IPS-NIHi7 (cell line): Measurements from ENCODE around the gene NELL1.

Experiments
- DNase-seq: peaks from one replicate; pipeline ENCODE4 v3.0.0; 2012; ENCODE audit warnings: mixed read lengths; ENCODE audit errors: extremely low spot score

NELL1 gene

DNA sequence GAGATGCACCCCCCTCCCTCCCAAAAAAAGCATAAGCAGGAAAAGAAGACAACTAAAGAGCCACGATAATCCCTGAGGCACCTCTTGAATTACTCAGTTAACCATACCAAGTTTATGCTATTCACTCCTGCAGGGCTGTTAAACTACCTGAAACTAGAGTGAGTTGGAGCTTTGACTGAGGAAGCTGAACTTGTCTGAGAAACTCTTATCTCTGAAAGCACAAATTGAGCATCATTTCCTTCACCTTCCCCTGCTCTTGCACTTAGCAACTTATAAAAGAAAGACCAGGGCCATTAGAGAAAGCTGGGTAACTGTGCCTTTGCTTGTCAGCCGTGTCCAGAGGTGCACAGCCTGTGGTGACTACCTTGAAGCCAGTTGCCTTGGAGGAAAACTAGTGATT, 745.6 kb downstream of the NELL1 start:
- DNase-seq: no peak

DNA sequence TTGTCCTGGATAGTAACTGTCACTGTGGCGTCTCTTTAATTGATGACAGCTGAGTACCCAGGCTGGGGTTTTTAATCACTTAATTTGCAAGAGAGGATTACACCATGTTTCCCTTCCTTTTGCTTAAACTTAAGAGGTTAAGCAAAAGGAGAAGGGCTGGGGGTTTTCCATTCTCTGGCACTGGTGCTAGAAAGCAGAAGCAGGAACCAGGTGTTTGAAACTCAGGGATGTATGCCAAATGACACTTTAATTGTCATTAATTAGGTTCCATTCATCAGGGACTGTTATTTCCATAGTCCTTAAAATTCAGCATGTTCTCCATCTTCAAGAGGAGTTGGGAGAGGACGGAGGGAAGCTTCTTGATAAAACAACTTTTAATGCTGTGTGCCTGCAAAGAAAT, 746.2 kb downstream of the NELL1 start:
- no peak for DNase-seq

DNA sequence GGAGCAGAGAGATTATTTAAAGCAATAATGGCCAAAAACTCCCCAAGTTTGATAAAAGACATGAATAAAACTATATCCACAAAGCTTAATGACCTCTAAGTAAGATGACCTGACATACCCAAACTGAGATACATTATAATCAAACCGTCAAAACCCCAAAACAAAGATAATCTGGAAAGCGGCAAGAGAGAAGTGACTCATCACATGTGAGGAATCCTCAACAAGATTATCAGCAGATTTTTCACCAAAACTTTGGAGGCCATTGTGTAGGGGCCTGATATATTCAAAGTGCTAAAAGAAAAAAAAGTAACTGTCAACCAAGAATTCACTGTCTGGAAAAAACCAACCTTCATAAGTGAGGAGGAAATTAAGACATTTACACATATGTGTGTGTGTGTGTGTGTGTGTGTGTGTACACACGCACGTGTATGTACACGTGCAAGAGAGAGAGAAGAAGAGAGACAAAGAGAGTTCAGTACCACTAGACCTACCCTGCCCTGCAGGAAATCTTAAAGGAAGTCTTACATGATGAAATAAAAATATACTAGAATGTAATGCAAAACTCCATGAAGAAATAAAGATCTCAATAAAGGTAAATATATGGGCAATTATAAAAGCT, 752.4 kb downstream of the NELL1 start:
- DNase-seq: no peak

DNA sequence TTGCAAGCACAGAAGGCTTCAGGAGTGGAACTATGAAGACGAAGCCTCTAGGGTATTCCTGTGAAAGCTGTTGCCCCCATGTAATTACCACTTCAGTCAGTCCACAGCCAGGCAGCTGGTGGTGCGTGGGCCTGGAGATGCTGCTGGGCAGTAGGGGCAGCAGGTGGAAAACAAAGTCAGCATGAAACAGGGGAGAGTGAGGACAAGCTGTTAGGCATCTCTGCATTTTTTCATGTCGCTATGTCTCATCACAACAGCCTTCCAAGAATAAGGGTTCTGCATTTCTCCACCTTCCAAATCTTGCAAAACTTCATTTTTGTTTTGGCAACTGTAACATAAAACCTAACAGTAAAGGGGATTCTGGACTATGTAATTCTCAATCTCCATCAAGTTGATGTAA, 757.5 kb downstream of the NELL1 start:
- no peak for DNase-seq

DNA sequence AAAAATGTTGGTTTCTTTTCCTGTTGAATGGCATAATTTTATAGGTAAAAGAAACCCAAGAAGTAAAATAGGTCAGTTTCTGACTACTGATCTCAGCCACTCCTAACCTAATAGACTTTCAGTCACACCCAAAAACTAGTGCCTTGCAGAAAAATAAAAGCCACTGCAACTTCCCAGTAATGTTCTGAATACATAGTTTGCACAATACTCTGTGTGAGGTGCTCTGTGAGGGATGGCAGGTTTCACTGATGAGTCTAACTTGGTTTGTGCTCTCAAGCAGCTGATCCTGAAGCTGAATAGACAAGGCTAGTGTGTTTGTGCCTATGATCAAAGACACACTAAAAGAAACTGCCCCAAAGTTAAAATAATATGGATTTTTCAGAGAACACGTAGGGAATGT, 758.3 kb downstream of the NELL1 start:
- no peak for DNase-seq

DNA sequence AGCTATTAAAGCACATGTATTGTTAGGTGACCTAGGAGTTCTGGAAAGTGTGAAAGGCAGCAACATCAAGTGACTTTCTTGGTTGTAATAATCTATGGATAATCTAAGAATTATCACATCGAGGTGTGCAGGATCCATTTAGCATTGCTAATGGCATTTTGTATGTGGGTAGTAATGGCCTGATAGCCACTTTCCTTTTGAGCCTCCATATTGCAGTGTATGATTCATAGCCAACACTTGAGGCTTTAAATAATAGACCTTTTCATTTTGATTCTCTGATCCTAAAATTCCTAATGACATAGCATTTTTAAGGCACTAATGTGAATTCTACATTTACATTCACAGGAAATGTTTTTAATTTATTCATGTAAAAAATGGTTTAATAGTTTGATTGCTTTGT, 759.4 kb downstream of the NELL1 start:
- no peak for DNase-seq

DNA sequence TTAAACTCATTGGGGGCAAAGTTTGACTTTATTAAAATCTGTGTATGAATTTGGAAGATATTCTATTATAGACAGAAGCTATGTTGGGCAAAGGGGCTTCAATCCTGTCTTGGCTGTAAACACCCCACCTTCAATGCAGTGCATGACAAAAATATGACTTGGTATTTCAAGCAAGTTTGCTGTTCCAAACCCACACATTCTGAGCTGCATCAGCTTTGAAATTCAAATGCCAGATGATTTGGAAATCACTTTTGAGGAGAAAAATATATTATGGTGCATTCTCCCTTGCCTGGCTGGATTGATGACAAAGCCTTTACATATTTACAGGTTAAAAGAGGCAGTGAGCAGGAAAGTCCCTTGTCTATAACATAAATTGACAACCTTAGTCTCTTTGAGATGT, 760.0 kb downstream of the NELL1 start:
- no peak for DNase-seq

DNA sequence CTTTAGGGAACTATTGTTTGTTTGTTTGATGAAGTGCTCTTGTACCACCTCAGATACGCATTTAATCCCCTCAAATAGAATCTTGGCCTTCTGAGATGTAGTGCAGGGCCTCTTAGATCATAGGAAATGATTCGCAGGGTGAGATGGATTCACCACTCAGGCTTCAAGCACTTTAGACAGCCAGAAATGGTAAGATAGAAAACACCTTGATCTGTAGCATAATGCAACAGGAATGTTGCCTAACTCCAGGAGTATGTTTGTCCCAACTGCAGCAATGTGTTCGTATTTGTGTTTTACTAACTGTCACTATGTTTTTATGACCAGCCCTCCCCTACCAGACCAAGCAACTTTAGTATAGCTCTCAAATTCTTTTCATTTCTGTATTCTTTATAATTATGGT, 761.2 kb downstream of the NELL1 start:
- no peak for DNase-seq

DNA sequence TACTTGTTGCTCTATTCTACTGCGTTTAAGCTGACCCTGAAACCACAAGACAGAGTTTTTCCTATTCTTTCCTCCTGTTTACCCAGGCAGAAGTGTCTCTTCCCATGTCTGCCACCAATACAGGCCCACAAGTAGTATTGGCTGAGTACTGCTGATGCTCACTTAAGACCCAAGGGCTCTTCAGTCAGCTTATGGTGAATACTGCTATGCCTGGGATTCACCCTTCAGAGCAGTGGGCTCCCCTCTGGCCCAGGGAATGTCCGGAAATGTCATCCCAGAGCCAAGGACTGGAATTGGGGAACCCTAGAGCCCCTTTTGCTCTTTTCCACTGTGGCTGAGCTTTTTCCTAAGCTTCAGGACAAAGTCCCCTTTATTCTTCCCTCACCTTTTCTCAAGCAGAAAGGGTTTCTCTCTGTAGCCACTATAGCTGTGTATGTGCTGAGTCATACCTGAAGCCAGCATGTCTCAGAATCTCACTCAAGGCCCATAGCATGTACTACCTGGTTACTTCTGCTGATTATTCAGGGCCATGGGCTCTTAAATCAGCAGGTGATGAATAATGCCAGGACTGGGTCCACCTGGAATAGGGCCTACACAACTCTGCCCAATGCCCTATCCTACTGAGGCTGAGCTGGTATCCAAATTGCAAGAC, 777.7 kb downstream of the NELL1 start:
- DNase-seq: no peak

DNA sequence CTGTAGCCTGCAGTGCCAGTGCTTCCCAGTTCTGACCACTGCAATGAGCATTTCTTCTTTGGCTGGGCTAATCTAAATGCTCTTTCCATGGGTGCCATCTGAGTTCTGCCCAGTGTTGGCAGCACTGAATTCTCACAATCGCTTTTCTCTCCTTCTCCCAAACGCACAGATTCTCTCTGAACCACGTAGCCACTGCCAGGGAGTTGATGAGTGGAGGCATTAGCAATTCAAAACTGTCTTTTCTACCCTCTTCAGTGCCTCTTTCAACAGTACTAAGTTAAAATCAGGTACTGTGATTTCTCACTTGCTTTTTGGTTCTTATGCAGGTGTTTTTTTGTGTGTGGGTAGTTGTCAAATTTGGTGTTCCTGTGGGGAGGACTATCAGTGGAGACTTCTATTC, 778.5 kb downstream of the NELL1 start:
- no peak for DNase-seq

DNA sequence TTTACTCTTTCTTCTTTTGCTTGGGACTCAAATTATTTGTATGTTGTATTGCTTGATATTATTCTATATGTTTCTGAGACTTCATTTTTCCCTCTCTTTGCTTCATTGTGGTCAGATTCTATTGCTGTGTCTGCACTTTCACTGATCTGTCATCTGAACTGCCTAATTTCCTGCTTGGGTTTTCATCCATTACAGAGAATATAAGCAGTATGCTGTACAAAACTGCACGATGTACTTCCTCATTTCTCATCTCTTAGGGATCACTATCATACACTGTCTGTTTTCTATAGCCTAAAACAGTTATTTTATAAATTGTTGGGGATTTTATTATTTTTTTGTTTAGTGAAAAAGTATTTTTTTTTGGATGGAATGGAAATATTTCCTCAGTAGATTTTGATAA, 786.8 kb downstream of the NELL1 start:
- DNase-seq: no peak

DNA sequence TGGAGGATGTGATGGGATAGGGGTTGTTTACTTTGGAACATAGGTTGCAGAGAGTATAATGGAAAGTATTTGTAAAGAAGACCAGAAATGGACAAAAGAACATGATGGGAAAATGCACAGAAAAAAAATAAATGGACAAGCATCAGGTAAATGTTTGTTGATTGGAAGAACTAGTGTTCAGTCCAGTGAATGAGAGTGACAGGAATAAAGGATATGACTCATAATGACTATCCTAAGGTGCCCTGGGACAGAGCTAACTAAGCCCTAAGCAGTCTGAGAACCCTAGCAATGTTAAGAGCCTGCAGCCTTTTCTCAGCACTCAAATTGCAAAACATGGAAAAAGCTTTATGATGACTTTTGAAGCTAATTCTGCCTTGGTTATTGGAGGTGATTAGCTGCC, 790.7 kb downstream of the NELL1 start:
- DNase-seq: no peak

DNA sequence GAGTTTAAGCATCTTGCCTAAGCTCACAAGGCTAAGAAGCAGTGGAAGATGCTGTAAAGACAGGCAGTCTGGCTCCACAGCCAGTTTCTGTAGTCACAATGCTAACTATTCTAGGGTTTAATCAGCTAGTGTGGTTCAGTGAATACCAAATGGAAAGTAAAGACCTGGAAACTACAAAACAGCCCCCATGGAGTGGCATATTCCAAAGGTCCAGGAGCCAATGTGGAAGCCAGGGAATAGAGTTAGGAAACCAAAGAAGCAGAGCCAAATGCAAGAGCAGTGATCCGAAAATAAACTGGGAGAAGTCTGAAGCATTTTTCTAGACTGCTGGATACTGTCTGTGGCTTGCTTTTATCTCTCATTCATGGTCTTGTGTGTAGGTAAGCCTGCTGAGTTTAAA, 792.3 kb downstream of the NELL1 start:
- DNase-seq: no peak

DNA sequence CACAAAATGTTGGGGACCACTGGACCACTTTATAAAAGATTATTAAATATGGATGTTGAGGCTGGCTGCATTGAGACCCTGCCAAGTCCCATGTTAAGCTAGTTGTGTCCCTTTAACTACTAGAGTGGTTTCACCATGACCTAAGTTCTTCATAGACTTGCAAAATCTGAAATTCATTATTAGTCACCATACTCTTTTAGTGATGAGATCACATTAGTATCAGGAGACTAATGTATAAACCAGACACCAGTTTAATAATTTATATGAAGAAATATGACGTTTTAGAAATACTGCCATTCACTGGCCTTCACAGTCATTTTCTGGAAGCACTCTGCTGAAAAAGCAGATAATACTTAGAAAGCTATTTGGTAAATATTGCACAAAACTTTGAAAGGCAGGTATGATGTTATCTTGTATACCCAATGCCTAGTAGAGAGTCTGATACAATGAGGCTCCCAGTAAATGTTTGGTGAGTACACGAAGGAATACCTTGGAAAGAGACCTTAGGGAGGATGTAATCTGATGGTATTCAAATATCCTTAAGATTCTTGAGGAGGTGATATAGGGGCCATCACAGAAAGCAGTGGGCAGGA, 795.3 kb downstream of the NELL1 start:
- DNase-seq: no peak

DNA sequence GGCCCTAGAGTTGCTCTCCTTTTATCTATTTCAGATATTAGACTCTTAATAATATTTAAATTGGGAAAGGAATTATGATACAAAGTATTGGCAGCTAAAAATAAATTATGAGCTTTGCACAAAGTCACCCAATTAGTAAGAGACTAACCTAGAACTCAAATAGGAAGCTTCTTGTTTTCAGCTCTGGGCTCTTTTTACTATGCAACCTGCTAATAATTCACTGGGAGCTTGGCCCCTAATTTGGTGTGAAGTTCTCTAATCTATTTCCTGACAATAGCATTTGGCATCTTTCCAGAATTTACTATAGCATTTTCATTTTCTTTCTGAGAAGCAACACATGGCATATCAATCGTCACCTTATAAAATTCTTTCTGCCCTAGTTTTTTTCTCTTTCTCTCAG, 795.8 kb downstream of the NELL1 start:
- no peak for DNase-seq

DNA sequence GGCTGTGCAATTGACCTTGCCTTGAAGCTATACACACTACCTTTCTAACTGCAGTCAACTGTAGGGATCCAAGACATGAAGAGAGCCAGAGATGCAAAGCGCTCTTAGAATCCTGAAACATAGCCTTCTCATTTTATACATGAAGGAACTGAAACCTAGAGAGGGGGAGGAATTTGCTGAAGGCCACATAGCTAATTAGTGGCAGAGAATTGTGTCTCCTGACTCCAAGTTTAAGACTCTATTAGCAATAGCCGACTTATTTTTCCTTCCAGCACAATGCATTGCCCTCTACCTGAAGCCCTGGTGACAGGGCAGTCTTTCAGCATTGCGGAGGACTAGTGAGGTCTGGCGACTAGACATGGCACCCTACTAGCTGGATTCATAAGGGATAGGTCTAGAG, 796.5 kb downstream of the NELL1 start:
- DNase-seq: no peak

DNA sequence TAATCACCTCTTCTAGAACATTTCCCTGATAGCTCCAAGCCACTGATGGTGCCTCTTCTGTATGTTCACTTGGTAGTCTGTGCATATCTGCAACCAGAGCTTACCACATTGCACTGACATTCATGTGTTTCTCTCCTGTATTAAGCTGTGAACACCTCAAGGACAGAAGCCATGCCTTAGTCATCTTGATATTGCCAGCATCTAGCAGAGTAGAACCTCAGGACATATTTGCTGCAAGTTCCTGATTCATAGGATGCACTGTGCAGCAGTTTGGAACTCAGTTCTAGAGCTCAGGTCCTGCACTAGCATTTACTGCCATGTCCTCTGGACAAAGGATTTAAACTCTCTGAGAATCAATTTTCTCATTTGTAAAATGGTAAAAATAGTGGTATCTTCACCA, 801.1 kb downstream of the NELL1 start:
- DNase-seq: no peak

DNA sequence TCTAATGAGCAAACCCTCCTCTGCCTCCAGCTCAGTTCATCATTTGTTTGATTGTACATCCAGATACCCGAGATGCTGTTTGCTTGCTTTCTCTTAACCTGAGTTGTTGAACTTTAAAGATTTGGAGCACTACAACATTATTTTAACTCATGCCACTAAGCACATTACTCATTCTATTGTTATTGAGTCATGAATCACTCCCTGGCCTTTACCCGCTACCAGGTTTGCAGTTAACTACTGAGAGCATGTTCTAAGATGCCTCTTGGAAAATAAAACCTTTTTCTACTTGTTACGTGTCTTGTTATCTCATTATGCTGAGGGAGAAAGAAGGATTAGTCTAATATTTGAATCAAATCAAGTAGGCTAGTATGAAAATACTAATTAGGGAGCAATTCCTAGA, 802.9 kb downstream of the NELL1 start:
- no peak for DNase-seq

DNA sequence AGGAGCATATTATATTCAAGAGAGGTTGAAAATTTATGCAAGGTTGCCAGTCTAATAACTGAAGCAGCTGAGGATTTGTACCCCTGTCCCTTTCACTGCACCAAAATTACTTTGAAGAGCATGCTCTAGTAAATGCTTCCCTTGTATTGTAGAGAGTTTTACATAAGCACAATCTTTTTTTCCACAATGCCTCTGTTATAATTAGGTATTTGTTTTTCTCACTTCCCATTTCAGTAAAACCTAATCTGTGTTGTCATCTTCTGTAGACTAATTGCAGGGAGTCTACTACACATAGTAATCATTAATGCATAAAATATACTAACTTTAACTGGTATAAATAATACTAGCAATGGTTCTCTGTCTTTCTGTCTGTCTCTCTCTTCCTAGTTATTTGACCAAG, 805.1 kb downstream of the NELL1 start:
- DNase-seq: no peak

DNA sequence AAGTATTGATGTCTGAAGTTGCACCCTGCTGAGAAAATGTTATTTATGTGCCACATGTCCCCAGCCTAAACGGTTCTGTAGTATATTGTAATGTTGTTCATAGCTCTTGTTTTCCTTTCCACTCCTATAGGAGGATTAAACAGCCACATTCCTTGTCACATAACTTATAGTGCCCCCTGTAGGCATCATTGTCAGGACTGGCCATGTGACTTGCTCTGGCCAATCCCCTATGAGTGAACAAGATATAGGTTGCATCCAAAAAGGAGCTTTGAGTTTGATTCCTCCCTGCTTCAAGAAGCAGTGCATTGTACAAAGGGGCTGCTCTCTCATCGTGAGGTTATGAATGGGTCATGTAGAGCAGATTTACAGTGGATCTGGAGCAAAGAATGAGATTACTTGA, 805.9 kb downstream of the NELL1 start:
- DNase-seq: peak; percentile 10

DNA sequence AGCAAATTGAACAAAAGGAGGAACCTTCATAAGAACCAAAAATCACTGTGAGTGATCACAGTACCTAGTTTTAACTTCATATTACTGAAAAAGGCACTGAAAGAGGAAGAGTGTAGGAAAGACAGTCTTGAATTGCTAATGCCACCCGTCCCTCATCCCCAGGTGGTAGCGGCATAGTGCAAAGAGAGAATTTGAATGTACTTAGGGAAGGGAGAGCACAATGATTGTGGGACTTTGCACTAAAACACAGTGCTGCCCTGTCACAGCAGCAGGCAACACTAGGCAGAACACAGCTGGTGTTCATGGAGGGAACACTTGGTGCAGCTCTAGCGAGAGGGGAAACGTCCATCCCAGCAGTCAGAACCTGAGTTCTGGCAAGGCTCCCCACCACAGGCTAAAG, 807.2 kb downstream of the NELL1 start:
- no peak for DNase-seq

DNA sequence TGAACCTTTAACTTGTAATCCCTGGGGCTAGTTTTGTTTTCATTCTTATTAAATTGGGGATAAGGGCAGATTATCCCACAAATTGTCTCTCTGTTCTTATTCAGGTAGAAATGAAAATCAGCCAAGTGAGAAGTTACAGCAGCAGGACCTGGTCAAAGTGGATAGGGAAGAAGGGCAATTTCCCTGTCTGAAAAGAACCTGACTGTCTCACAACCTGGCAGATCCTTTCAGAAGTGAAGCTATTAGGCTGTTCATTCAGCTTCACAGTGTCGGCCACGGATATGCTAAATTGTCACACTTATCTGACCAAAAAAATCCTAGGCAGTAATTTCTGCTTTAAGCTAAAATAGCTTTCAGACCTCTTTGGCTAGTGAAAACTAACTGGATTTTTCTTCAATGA, 810.9 kb downstream of the NELL1 start:
- no peak for DNase-seq

DNA sequence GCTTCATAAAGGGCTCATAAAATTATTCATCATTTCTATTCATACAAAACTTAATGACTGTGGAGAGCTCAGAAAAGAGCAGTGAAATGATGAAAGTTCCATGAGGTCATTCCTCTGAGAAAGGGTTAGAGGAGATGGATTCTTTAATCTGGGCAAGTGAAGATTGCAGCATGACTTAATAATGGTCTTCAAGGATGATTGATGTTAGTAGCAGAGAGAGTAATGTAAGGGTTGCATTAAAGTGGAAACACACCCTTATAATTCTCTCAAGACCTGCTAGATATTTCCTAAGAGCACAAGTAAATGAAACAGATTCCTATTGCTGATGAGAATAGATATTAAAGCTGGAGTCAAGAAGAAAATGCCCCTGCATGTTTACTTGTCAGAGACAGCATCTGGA, 811.9 kb downstream of the NELL1 start:
- no peak for DNase-seq

DNA sequence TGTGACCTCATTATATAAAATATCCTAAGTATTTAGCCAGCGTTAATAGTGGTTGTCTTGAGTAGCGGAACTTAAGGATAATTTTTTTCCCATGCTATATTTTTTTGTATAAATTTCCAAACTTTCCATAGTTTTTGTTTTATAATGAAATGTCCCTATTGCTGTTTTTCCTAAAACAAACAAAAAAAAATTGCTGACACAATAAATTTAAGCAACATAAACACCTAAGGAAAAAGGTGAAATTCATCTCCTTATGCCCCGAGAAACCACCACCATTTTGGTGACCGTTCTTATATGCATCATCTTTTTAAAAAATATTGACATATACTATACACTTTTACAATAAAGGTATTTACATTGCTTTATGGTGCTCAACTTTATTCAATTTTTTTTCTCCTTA, 814.7 kb downstream of the NELL1 start:
- DNase-seq: no peak
